HepG2 (cell line): ENCODE results near the gene SEPTIN10. TPM values are rescaled to one million over a fixed set of nuclear protein-coding genes. Genes with fewer than 3 reads are reported as not detected.

Experiments
- ATAC-seq: fragments of 200-7000 bp; cut with Tn5 transposase; 3 replicates; pipeline ENCODE4 v1.9.1; 2020; ENCODE audit warnings: mild to moderate bottlenecking, moderate library complexity
- BruUV-seq: library from RNA; stranded (reverse); fragments of 400-500 nt; replicated peaks from 2 replicates; lab custom pipeline; 2021; lab: Mats Ljungman, UMichigan
- CTCF ChIA-PET: fragments of 300-600 bp; formaldehyde crosslinking; extraction: SDS; loops from one replicate; lab custom pipeline; 2021; ENCODE audit warnings: low total read pairs, inconsistent platforms, low intra/inter-chr PET ratio; lab: Yijun Ruan, JAX
- POLR2A ChIA-PET: fragments of 350-600 bp; sonication (Branson Sonifier 250); formaldehyde crosslinking; loops from one replicate; lab custom pipeline; 2020; ENCODE audit warnings: antibody characterized with exemption, inconsistent platforms; lab: Yijun Ruan, JAX
- DNase-seq: peaks from one replicate; pipeline ENCODE4 v3.0.0-alpha.2; 2015; ENCODE audit warnings: low spot score
- FAIRE-seq: peaks from 3 replicates; lab custom pipeline; 2011; peaks lifted over from hg19 to GRCh38; lab: Jason Lieb, UNC
- H2AFZ ChIP-seq: one replicate; pipeline ENCODE4 v1.6.1; 2011; ENCODE audit warnings: low read length, inconsistent platforms
- H3K27ac ChIP-seq: fragments of 300-600 bp; 3 replicates; pipeline ENCODE4 v1.8.0; 2011; ENCODE audit warnings: mixed run types, mild to moderate bottlenecking, mixed read lengths, low read length, inconsistent platforms; ENCODE audit not compliant: insufficient read depth; ENCODE audit errors: extremely low read length
- H3K27me3 ChIP-seq, 2 experiments: fragments of 200-600 bp in 1 of 2; 2 replicates in 1 of 2; 3 replicates in 1 of 2; pipeline versions ENCODE4 v1.6.0 to v1.8.0; 2011; ENCODE audit warnings: low read length in 2 of 2, mild to moderate bottlenecking in 2 of 2, moderate library complexity in 2 of 2, inconsistent platforms in 1 of 2; ENCODE audit not compliant: insufficient read depth in 2 of 2, control insufficient read depth in 1 of 2
- H3K36me3 ChIP-seq, 2 experiments: fragments of 200-600 bp in 1 of 2; replicated peaks in 1 of 2; 2 replicates in 1 of 2; 3 replicates in 1 of 2; pipeline versions ENCODE4 v1.5.1 to v1.8.0; 2011; ENCODE audit warnings: low read length in 2 of 2, inconsistent platforms in 1 of 2; ENCODE audit not compliant: insufficient read depth in 2 of 2, control insufficient read depth in 1 of 2
- H3K4me1 ChIP-seq: 2 replicates; pipeline ENCODE4 v1.5.1; 2012; ENCODE audit warnings: low read length, inconsistent platforms; ENCODE audit not compliant: insufficient read depth
- H3K4me2 ChIP-seq: 2 replicates; pipeline ENCODE4 v1.6.0; 2011; ENCODE audit warnings: low read depth, low read length, inconsistent platforms
- H3K4me3 ChIP-seq, 3 experiments: fragments of 200-600 bp in 1 of 3; sonication (generic), shearing (Covaris generic) in 1 of 3; replicated peaks in 1 of 3; 2 replicates each; pipeline ENCODE4 v1.5.1; 2011 to 2016; ENCODE audit warnings: low read length in 3 of 3, inconsistent platforms in 2 of 3, low read depth in 2 of 3, mild to moderate bottlenecking in 2 of 3, control low read depth in 1 of 3, mixed read lengths in 1 of 3; ENCODE audit not compliant: insufficient read depth in 1 of 3
- H3K79me2 ChIP-seq: one replicate; pipeline ENCODE4 v1.6.1; 2011; ENCODE audit warnings: low read length, inconsistent platforms; ENCODE audit not compliant: insufficient read depth
- H3K9ac ChIP-seq: 2 replicates; pipeline ENCODE4 v1.6.0; 2011; ENCODE audit warnings: mild to moderate bottlenecking, low read depth, low read length, inconsistent platforms; ENCODE audit not compliant: insufficient read depth
- H3K9me3 ChIP-seq: 2 replicates; pipeline ENCODE4 v1.5.1; 2012; ENCODE audit warnings: mild to moderate bottlenecking, low read length
- H4K20me1 ChIP-seq: 2 replicates; pipeline ENCODE4 v1.6.0; 2011; ENCODE audit warnings: inconsistent platforms, mild to moderate bottlenecking, low read length, moderate library complexity; ENCODE audit not compliant: insufficient read depth
- CENPT ChIP-seq: sonication (generic); formaldehyde crosslinking; IDR thresholded peaks from 2 replicates; pipeline ENCODE4 v1.8.0; 2022; ENCODE audit warnings: low read depth, mild to moderate bottlenecking, moderate library complexity, missing genetic modification reagents
- EP300 ChIP-seq, 3 experiments: sonication (generic) in 1 of 3; formaldehyde crosslinking in 1 of 3; IDR thresholded peaks; 2 replicates each; pipeline versions ENCODE4 v1.5.1 to v1.6.1; 2011 to 2020; ENCODE audit warnings: low read depth in 2 of 3, low read length in 2 of 3, borderline replicate concordance in 1 of 3, improper control_type of control experiment in 1 of 3, mild to moderate bottlenecking in 1 of 3, missing genetic modification reagents in 1 of 3, moderate library complexity in 1 of 3
- GABPB1 ChIP-seq: IDR thresholded peaks from 2 replicates; pipeline ENCODE4 v1.6.1; 2016; ENCODE audit warnings: mild to moderate bottlenecking, missing genetic modification reagents, moderate library complexity, missing compliant biosample characterization
- HINFP ChIP-seq: sonication (generic); formaldehyde crosslinking; IDR thresholded peaks from 2 replicates; pipeline ENCODE4 v1.4.0; 2020; ENCODE audit warnings: low read depth, mild to moderate bottlenecking, missing genetic modification reagents
- HNF1B ChIP-seq: sonication (generic); formaldehyde crosslinking; IDR thresholded peaks from 2 replicates; pipeline ENCODE4 v1.5.1; 2020; ENCODE audit warnings: mild to moderate bottlenecking, moderate library complexity, missing genetic modification reagents
- MEIS2 ChIP-seq: sonication (generic); formaldehyde crosslinking; IDR thresholded peaks from 2 replicates; pipeline ENCODE4 v1.9.0; 2021; ENCODE audit warnings: mild to moderate bottlenecking, missing genetic modification reagents
- SMAD3 ChIP-seq: sonication (generic); formaldehyde crosslinking; IDR thresholded peaks from 2 replicates; pipeline ENCODE4 v1.4.0; 2020; ENCODE audit warnings: missing genetic modification reagents
- SP2 ChIP-seq: sonication (generic); formaldehyde crosslinking; IDR thresholded peaks from 2 replicates; pipeline ENCODE4 v1.5.1; 2020; ENCODE audit warnings: mild to moderate bottlenecking, missing genetic modification reagents
- ZBTB39 ChIP-seq: sonication (generic); formaldehyde crosslinking; IDR thresholded peaks from 2 replicates; pipeline ENCODE4 v1.5.0; 2020; ENCODE audit warnings: missing genetic modification reagents
- ZFP82 ChIP-seq: sonication (generic); formaldehyde crosslinking; IDR thresholded peaks from 2 replicates; pipeline ENCODE4 v1.5.1; 2020; ENCODE audit warnings: mild to moderate bottlenecking, missing genetic modification reagents, borderline replicate concordance
- ZNF138 ChIP-seq: sonication (generic); formaldehyde crosslinking; IDR thresholded peaks from 2 replicates; pipeline ENCODE4 v1.5.0; 2020; ENCODE audit warnings: mild to moderate bottlenecking, low read depth, missing genetic modification reagents
- ZNF350 ChIP-seq: sonication (generic); formaldehyde crosslinking; IDR thresholded peaks from 2 replicates; pipeline ENCODE4 v1.4.0; 2020; ENCODE audit warnings: mild to moderate bottlenecking, low read depth, missing genetic modification reagents, borderline replicate concordance
- ZNF382 ChIP-seq: sonication (generic); formaldehyde crosslinking; IDR thresholded peaks from 2 replicates; pipeline ENCODE4 v1.5.0; 2020; ENCODE audit warnings: missing genetic modification reagents, mild to moderate bottlenecking, borderline replicate concordance
- ZNF570 ChIP-seq: sonication (generic); formaldehyde crosslinking; IDR thresholded peaks from 2 replicates; pipeline ENCODE4 v1.4.0; 2020; ENCODE audit warnings: mild to moderate bottlenecking, missing genetic modification reagents, borderline replicate concordance
- whole genome bisulfite sequencing: methylation state at CpG from one replicate; pipeline ENCODE4 v1.1.6; 2017; ENCODE audit warnings: low lambda C conversion rate; 5-methylcytosine and 5-hydroxymethylcytosine counted together
- in situ Hi-C: cut with HindIII; loops from 2 replicates; pipeline ENCODE4 v1.10.0; 2017; ENCODE audit warnings: low pct_unique_long_range_greater_than_20kb; ENCODE audit not compliant: extremely low pct_ligation_motif_present
- intact Hi-C: fragments of 100-400 bp; cut with micrococcal nuclease; formaldehyde crosslinking; loops from one replicate; pipeline ENCODE4 v1.10.0; 2022; ENCODE audit not compliant: unreplicated experiment
- polyA plus RNA-seq, 8 experiments: library from polyadenylated mRNA; depleted of rRNA in 3 of 8; stranded (reverse) in 7 of 8; unstranded in 1 of 8; fragments of >200 nt; fragmentation: Illumina TruSeq in 4 of 8; extraction: Trizol in 4 of 8; gene quantifications; 2 replicates each; pipeline versions ENCODE4 v1.2.1 to v1.2.3, GENCODE V29; 2011 to 2016; ENCODE audit warnings: low read depth in 4 of 8, missing spikeins in 1 of 8, mixed read lengths in 1 of 8; ENCODE audit not compliant: insufficient read depth in 1 of 8
- total RNA-seq, 5 experiments: library from RNA; depleted of rRNA; stranded (reverse); fragments of >200 nt; fragmentation: Illumina TruSeq; extraction: Trizol; gene quantifications; 2 replicates each; pipeline ENCODE4 v1.2.3, GENCODE V29; 2016; ENCODE audit warnings: low read depth in 1 of 5

SEPTIN10 gene
- total and polyA plus RNA-seq, 2 of the 13 experiments (the other 11 are each of a cell fraction or from before 2014, with no cell fraction given): 45.8 to 67.5 TPM

GRCh38 chr2:109654326-109655050, 40.7 kb upstream of the SEPTIN10 start (continued):
- TF ChIP-seq HNF1B (CRISPR knock-in tag): 0 out of 2 replicates have a peak, but pooled peaks have one; percentile 22
- TF ChIP-seq ZNF570 (CRISPR knock-in tag): no peak
- TF ChIP-seq ZNF138 (CRISPR knock-in tag): no peak

- no peak for DNase-seq
- no peak overlapping the region for H3K27ac ChIP-seq
- BruUV-seq: no TSS peak
- H3K4me1 ChIP-seq: peaks cover 83% of the 10 kb centered on the region
- H3K79me2 ChIP-seq: no peaks in the 10 kb centered on the region
- no peak overlapping the region for H3K4me3 ChIP-seq
- ChIA-PET CTCF (no interaction called here), POLR2A (interaction anchor here (1.4 kb wide), 1 partner anchor 14 kb away, joined by 3 read pairs; no protein-coding TSS in a partner anchor)
- no peak overlapping the region for H3K4me2 ChIP-seq
- H3K9me3 ChIP-seq: no peaks in the 10 kb centered on the region
- no peaks in the 10 kb centered on the region for H4K20me1 ChIP-seq
- no peak overlapping the region for H3K9ac ChIP-seq
- no peaks in the 10 kb centered on the region for H3K36me3 ChIP-seq
- WGBS: 79% methylated on average over 14 of the region's 14 CpGs
- FAIRE-seq: no peak
- intact Hi-C loops: no loop called here
- H3K27me3 ChIP-seq: no peaks in the 10 kb centered on the region
- H2AFZ ChIP-seq: no peak overlapping the region
- in situ Hi-C loops: no loop called here
- no peak for ATAC-seq
- TF ChIP-seq ZFP82 (CRISPR knock-in tag) (no peak), ZNF350 (CRISPR knock-in tag) (no peak), ZBTB39 (CRISPR knock-in tag) (no peak), SMAD3 (CRISPR knock-in tag) (no peak), SP2 (CRISPR knock-in tag) (no peak), CENPT (CRISPR knock-in tag) (no peak), HINFP (CRISPR knock-in tag) (no peak), EP300 (IDR thresholded peaks at IDR 0.05; ENCODE audit: low read depth in 2 of 2, low read length in 2 of 2) (no peak), EP300 (CRISPR knock-in tag; IDR thresholded peaks at IDR 0.05; ENCODE audit: borderline replicate concordance) (0 out of 2 replicates have a peak, but pooled peaks have one; percentile 12), ZNF382 (0 out of 2 replicates have a peak, but pooled peaks have one; percentile 42), MEIS2 (CRISPR knock-in tag) (no peak), GABPB1 (CRISPR knock-in tag) (no peak)
These were observed 36.2 kb upstream of the SEPTIN10 start for GRCh38 chr2:109649736-109650695.
